ENCODE results near the gene MBNL3.

GRCh38 chrX:132461886-132462285 lies 27.0 kb downstream of the MBNL3 start:
- no peak for TF ChIP-seq POLR2AphosphoS5 (IDR thresholded peaks at IDR 0.05)
- TF ChIP-seq EP300 (IDR thresholded peaks at IDR 0.05; ENCODE audit: low read depth) = no peak
- TF ChIP-seq, protein P1, sequence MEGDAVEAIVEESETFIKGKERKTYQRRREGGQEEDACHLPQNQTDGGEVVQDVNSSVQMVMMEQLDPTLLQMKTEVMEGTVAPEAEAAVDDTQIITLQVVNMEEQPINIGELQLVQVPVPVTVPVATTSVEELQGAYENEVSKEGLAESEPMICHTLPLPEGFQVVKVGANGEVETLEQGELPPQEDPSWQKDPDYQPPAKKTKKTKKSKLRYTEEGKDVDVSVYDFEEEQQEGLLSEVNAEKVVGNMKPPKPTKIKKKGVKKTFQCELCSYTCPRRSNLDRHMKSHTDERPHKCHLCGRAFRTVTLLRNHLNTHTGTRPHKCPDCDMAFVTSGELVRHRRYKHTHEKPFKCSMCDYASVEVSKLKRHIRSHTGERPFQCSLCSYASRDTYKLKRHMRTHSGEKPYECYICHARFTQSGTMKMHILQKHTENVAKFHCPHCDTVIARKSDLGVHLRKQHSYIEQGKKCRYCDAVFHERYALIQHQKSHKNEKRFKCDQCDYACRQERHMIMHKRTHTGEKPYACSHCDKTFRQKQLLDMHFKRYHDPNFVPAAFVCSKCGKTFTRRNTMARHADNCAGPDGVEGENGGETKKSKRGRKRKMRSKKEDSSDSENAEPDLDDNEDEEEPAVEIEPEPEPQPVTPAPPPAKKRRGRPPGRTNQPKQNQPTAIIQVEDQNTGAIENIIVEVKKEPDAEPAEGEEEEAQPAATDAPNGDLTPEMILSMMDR (IDR thresholded peaks at IDR 0.05) = no peak
- no peak for TF ChIP-seq POLR2A (IDR thresholded peaks at IDR 0.05)
